Measurements from ENCODE around the gene FAM237B.

Gene FAM237B

GRCh38 chr7:90290244-90291113, 30.6 kb downstream of the FAM237B start:
- no peak for DNase-seq

DNA sequence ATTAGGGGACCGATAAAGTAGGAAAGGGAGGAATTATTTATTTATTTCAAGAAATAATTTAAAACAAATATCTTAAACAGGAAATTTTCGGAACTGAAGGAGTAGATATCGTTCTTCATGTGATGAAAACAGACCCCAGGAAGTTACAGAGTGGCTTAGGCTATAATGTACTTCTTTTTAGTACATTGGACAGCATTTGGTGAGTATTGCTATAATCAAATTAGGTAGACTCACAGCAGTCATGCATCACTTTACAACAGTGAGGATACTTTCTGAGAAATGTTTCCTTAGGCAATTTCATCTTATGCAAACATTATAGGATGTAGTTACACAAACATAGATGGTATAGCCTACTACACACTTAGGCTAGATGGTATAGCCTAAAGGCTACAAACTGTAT, 33.0 kb downstream of the FAM237B start:
- DNase-seq, result no peak

GRCh38 chr7:90276033-90276728, 44.9 kb downstream of the FAM237B start:
- DNase-seq, result no peak

DNA sequence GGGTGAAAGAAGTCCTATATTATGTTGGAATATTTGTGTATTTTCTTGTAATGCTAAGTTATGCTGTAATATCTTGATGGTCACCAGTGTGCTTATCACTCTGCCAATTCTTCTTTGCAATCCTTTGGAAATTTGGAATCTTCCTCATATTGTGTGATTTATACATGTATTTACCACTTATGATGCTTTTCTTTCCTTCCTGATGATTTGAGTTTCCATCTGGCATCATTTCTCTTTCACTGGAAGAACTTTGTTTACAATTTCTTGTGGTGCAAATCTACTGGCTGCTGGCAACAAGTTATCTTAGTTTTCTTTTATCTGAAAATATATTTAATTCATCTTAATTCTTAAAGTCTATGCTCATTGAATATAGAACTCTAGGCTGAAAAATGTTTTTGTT, 46.9 kb downstream of the FAM237B start:
- DNase-seq, result no peak

DNA sequence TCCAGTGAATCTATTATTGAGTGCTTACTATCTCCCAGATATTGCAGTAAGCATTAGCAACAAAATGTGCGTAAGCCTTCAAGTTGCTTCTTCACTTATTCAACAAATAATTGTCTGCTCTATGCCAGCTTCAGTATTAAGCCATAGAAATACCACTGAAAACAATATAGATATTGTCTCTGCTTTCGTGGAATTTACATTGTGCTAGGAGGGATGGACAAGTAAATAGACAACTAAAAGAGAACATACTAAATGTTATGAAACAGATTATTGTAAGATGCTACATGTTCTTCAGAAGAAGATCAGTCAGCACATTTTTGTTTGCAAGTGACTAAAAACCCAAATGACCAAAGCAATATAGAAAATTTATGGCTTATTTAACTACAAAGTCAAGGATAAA, 48.9 kb downstream of the FAM237B start:
- DNase-seq, result no peak

DNA sequence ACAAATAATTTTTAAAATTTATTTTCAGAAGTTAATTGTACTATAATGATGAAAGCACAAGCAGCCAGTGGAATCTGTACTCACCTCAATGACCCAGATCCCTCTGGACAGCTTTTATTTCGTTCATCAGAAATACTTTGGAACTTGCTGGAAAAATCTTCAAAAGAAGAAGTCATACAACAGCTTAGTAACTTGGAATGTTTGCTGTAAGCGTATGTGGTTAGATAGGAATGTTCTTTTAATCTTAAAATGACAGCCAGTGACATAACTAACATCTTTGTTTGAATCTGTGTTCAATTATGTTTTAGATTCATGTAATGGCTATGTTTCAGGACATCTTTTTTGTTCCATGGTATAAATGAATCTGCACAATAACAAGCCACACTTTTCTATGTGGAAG, 49.4 kb downstream of the FAM237B start:
- no peak for DNase-seq

DNA sequence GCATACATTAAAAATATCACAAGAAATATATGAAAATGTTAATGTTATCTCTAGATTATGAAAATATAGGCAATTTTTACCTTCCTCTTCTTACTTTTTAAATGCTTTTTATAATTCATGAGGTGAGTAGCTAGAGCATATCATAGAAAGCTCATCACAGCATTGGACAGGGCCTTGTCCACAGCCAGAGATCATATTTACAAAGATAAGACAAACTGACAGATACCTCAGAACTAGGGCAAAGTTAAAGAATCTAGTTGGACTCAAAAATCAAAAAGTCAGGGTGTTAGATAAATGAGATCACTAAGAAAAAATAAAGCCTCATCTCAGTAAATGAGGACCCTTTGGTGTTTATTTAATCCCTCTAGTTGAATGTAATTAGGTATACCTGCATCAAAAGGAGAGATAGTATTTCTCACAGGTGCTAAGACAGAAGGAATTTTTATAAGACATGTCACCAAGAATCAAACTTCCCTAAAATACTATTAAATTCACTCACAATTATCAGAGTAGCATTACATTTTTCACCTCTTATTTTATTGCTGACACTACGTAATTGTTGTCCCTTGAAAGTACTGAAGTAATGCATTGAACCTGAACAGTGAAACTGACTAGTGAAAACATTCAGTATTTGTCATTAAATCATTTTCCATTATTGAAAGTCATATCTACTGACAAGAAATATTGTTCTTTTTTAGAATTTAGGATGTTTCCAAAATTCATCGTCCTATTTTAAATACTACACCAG, 50.5 kb downstream of the FAM237B start:
- DNase-seq, result no peak

GRCh38 chr7:90269163-90269562, 51.9 kb downstream of the FAM237B start:
- no peak for DNase-seq

DNA sequence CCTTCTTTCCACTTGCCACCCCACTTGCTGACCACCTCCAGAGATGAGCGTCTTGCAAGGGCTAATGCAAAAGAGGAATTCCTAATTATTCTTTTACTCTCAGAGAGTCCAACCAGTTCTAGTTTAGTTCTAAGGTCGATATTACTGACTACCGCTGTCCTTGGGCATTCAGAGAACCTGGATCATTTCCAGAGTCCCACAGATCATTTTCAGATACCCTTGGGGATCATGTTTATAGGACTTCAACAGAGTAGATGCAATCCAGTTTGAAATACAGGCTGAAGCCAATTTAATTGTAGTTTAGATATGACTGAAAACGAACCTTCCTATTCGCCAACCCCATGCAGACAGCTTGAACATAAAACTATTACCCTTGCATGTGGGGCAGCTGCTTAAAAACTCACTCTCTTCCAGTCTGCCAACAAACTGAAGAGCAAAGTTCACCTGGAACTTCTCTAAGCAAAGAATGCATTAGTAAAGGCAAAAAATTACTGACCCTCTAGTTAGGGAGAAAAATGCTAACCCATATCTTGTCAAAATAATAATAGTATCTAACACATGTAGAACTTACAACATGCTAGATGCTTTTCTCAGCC, 53.7 kb downstream of the FAM237B start:
- no peak for DNase-seq

DNA sequence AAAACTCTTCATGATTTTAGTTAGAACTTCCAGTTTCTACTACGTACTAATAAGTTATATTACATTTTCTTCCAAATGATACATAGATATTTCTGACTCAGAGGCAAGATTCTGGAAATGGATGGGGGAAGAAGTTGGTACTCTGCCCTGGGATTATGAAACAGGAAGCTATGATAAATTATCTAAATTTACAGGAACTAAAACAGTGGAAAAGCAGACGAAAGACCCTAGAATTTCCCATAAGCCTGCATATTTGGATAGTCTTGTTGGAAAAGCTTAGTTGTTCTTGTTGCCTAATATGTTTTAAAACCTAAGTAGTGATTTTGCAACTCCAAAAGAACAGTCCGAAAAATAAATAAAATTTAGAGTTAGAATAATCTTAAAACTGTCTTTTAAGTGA, 54.3 kb downstream of the FAM237B start:
- DNase-seq, result no peak
